Midbrain (tissue), 1 donor: ENCODE measurements around the gene ISLR.

Experiments
- DNase-seq: peaks from one replicate; lab custom pipeline; 2025; lab: John Stamatoyannopoulos, UW

The ISLR gene

GRCh38 chr15:74193905-74194304 lies 20.4 kb downstream of the ISLR start:
- DNase-seq: no peak

GRCh38 chr15:74194572-74195559 lies 21.4 kb downstream of the ISLR start:
- no peak for DNase-seq

- no peak for DNase-seq
Measured at GRCh38 chr15:74196175-74196574, 22.7 kb downstream of the ISLR start.

DNA sequence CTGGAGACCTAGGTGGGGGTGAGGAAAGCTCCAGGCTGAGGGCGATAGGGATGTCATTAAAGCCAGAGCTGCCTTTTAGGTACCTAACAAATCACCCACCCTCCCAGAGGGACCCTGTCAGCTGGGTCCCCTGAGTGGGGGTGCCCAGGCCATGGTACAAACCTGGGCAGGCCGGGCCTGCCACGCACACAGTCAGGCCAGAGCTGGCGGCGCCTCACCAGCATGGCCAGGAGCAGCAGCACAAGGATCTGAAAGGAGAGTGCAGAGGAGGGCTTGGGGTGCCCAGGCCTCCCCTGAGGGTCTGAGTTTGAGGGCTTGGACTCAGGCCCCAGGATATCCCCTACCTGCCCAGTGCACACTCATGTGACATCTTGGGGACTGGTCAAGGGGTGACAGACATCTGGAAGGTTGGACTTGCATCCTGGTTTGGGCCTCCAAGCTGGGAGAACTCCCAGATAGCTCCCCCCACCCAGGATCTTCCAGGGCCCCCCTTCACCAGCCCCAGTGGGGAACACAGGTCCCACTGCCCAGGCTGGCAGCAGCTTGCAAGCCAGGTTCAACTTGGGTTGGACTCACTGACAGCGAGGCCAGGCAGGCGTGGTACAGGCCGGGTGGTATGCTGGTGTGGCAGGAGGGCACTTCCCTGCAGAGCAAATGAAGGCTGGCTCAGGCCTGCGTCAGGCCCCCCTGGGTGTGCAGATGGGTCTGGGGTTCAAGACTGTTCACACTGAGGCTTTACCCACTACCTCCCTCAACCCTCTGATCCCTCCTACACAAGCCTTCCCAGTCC lies 23.9 kb downstream of the ISLR start:
- DNase-seq: no peak

DNA sequence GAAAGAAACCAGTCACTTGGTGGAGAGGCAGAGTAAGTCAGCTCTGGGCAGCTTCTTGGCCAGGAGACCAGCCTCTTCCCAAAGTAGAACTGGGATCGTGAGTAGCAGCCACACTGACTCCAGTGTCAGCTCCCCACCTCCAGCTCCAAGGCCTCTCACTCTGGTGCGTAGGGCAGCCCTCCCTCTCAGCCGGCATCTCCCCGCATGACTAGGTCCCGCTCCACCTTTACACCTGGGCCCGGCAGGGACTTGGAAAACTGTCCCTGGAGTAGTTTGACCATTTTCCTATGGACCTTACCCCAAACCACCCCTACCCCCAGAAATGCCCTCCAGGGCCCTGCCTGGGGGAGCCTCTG lies 25.8 kb downstream of the ISLR start:
- no peak for DNase-seq

DNA sequence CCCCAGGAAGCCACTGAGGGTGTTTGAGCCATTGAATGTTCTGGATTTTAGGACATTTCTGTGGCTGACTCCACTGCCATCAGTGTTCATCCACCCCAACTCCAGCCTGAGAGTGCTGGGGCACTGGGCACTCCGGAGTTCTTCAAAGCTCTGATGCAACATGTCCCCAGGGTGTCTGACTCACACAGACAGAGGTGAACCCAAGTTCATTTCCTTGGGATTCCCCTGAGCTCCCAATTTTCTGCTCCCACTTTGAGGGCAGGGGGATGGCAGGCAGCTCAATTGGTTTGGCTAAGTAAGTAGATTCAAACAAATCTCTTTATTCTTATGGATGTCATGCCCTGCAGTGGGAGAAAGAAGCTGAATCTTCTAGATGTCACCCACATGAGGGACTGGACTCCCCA lies 26.9 kb downstream of the ISLR start:
- DNase-seq: no peak

DNA sequence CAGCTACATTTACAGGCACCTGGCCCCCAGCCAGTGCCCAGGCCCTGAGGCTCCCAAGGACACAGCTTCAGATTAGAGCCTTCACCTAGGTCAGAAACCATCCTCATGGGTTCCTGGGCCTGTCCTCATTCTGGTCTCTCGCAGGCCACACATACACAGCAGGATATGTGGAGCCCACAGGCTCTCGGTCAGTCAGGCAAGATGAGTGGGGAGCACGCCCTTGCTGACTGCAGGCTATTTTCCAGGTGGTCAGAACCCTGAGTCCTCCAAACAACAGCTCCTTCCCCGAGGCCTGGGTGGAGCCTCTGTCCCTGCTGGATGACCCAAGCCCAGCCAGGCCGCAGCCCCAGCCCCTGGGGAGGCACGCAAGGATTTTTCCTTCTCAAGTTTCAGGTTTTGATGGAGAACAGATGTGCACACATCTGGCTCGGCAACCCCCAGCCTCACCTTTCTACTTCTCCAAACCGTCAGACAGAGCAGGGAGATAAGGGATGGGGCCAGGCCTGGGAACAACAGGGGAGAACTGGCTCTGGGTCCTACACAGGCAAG lies 27.4 kb downstream of the ISLR start:
- no peak for DNase-seq

GRCh38 chr15:74201710-74202420 lies 28.4 kb downstream of the ISLR start:
- DNase-seq: no peak

DNA sequence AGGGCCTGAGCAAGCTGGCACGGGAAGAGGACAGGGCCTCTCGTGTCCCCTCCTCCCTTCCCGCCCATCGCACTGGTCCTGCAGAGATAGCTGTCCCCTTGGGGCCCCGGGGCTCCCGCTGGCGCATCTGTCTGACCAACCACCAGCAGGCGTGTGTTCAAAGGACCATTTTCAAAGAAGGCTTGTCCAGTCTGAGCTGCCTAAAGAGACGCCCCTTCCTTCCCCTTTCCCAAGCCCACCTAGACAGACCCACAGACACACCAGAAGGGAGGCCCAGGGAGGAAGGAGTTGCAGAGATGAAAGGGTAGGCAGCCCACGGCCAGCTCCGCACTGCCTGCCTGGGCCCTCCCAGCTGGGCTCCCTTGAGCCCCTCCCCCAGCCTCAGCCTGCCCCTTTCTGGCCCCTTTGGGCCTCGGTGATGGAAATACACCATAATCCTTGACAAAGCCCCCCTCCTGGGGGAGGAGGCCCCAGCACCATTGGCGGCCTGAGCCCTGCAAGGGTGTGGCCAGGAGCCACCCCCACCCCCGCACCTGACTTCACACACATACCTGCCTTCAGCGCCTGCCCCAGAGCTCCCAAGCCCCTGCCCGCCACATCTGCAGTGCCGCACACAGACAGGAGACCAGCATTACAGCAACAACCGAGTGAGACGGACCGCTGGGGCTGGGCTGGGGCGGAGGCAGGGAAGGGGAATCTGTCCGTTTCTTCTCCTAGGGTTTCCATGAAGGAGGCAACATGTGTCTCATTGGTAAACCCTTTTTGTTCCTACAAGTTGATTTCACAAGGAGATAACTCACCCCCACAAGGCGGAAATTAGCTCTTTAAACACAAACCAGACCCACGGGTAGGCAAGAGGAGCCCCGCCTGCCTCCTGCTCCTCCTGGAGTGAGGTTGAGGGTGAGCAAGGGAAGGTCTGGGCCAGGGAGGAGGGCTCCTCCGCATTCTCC lies 29.2 kb downstream of the ISLR start, which contains the start of gene STRA6:
Gene STRA6 (minus strand): TSS at position 336 of the 950 bp plus-strand sequence. CDS start 520 bp downstream, outside the sequence.
- no peak for DNase-seq

DNA sequence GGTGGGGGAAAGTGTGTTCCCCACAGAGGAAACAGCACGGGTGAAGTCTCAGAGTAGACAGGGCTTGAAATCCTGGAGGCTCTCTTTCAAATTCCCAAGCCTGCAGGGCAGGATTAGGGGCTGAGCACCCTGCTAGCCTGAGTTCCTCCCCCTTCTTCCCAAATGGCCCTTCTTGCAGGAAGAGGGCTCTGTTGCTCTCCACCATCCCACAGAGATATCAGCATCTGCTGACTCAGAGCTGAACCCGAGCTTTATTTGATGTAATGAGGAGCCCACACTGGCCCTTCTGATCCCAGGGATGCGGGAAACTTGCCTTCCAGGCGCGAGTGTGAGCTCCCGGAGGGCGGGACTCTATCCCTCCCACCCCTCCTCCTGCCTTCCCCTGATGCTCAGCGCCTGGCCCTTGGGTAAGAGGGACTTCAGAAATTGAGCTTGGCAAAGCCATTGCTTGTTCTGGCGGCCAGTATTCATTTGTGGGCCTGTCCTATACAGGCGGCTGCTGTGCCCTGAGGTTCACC lies 30.5 kb downstream of the ISLR start:
- DNase-seq: no peak

GRCh38 chr15:74205582-74205947 lies 32.1 kb downstream of the ISLR start:
- no peak for DNase-seq

DNA sequence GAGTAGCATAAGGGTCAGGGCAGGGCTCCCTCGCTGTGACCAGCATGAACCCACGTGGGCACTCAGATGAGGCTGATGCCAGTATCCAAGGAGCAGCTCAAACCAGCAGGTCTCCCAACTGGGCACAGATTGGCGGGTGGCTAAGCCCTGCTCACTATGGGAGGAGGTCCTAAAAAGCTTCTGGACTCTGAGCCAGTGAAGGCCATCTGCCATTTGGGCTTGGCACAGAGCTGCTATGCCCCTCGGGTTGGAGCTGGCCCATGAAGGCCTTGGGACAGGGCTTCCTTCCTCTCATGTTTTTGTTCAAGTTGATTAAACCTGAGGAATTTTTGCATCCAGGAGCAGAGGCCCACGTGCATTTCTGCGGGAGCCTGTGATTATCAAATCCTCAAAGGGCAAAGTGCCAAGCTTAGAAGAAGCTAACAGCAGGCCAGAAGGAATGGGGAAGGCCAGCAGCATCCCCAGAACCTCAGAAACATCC lies 33.3 kb downstream of the ISLR start:
- DNase-seq: no peak

DNA sequence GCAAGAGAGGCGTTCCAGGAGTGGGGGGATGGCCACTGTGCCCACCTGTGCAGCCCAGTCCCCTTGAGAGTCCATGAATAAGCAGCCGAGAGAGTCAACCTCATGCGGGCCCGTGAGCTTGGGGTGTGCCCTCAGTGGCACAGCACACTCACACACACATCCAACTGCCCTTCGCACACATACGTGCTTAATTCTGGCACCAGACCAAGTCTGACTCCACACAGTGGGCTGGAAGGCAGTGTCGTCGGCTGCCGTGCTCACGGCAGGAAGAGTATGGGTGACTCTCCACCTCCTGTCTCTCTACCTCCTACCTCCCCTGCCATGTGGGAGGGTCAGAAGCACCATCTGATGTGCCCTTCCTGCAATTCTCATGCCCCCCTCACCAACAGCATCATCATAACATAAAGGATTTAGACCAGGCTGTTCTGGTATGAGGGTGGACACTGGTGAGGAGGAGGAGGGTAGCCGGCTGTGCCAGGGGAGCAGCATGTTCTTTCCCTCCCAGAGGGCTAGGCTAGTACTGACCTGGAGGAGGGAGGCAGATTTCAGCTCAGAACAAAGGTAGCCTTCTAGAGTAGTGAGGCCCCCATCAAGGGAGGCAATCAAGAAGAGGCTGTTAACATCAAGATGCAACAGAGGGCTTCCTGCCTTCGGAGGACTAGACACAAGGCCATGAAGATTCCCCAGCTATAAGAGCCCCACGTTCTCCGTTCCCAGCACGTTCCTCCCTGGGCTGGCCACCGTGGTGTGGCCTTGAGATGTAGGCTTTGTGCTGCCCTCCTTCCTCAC lies 34.3 kb downstream of the ISLR start:
- no peak for DNase-seq

GRCh38 chr15:74208496-74208895 lies 35.0 kb downstream of the ISLR start:
- no peak for DNase-seq

DNA sequence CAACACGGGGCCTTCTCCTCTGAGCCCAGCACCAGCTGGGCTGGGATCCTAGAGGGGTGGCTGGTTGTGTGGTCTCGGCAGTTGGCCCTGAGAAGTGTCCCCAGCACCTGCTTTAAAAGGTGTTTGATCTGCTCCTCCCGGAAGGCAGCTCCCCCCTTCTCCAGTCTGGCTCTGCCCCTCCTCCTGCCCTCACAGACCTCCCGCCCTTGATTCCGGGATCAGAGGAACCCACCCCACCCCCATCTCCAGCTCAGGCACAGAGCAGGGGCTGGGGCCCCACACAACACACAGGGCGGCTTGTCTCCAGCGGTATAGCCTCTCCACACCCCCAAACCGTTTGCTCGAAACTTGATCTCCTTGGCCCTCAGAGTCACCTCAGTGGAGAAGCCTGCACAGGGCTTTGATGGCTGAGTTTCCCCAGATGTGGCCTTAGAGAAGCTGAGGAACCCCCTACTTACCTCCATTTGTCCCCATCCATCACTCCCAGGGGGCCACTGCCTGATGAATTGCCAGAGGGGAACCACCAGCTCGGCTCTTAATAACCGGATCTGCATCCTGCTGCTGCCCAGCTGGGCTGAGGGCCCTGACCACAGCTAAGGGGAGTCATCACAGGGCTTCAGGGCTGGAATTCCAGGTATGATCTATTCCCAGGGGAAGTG lies 35.5 kb downstream of the ISLR start:
- no peak for DNase-seq

- DNase-seq: no peak
Measured at GRCh38 chr15:74209560-74209958, 36.0 kb downstream of the ISLR start.

GRCh38 chr15:74209997-74210671 lies 36.6 kb downstream of the ISLR start:
- DNase-seq: no peak

- no peak for DNase-seq
Measured at GRCh38 chr15:74210729-74211128, 37.2 kb downstream of the ISLR start.

GRCh38 chr15:74211656-74212055 lies 38.1 kb downstream of the ISLR start:
- DNase-seq: no peak
